Transverse colon (tissue), 4 donors: ENCODE data around the gene TOMM22. TPM values are rescaled to one million over a fixed set of nuclear protein-coding genes. Genes with fewer than 3 reads are reported as not detected.

ENCODE experiments used
- DNase-seq: peaks from one replicate; pipeline ENCODE4 v3.0.0-alpha.2; 2019
- H3K27ac ChIP-seq, 4 donors: fragments of 200-600 bp; sonication (generic); 2 replicates each; pipeline ENCODE4 v1.5.1; 2016 to 2018; ENCODE audit warnings: inconsistent platforms in 4 of 4
- H3K27me3 ChIP-seq: fragments of 200-600 bp; sonication (generic); 2 replicates; pipeline ENCODE4 v1.5.1; 2017; ENCODE audit warnings: inconsistent platforms
- H3K36me3 ChIP-seq, 4 donors: fragments of 200-600 bp; sonication (generic); 2 replicates each; pipeline ENCODE4 v1.5.1; 2017 to 2019; ENCODE audit warnings: inconsistent platforms in 4 of 4
- H3K4me1 ChIP-seq, 4 donors: fragments of 200-600 bp; sonication (generic); 2 replicates each; pipeline ENCODE4 v1.5.1; 2017 to 2020; ENCODE audit warnings: inconsistent platforms in 4 of 4
- H3K4me3 ChIP-seq, 4 donors: fragments of 200-600 bp; sonication (generic); 1 replicate in 1 of 4; 2 replicates in 3 of 4; pipeline versions ENCODE4 v1.5.1 to v1.6.1; 2017 to 2019; ENCODE audit warnings: inconsistent platforms in 4 of 4
- H3K9me3 ChIP-seq, 2 donors: fragments of 200-600 bp; sonication (generic); 2 replicates each; pipeline ENCODE4 v1.5.1; 2017 to 2019; ENCODE audit warnings: inconsistent platforms in 2 of 2
- CTCF ChIP-seq, 5 experiments: fragments of 200-600 bp in 3 of 5; fragments of 450-650 bp in 2 of 5; sonication (generic) in 3 of 5; IDR thresholded peaks; 1 replicate in 2 of 5; 2 replicates in 3 of 5; pipeline ENCODE4 v1.5.1; 2016 to 2017; ENCODE audit warnings: antibody characterized with exemption in 5 of 5, inconsistent platforms in 3 of 5, mild to moderate bottlenecking in 2 of 5, moderate library complexity in 1 of 5
- EP300 ChIP-seq: sonication (generic); formaldehyde crosslinking; IDR thresholded peaks from one replicate; pipeline ENCODE4 v1.6.1; 2017; ENCODE audit warnings: antibody characterized with exemption, low read depth
- POLR2A ChIP-seq: fragments of 450-650 bp; IDR thresholded peaks from one replicate; pipeline ENCODE4 v1.6.1; 2016; ENCODE audit warnings: antibody characterized with exemption, mild to moderate bottlenecking, moderate library complexity
- POLR2AphosphoS5 ChIP-seq, 3 donors: sonication (generic); formaldehyde crosslinking; IDR thresholded peaks; one replicate each; pipeline ENCODE4 v1.6.1; 2016; ENCODE audit warnings: antibody characterized with exemption in 3 of 3
- WGBS, 2 donors: methylation state at CpG; one replicate each; pipeline ENCODE4 v1.1.5; 2018; ENCODE audit warnings: low coverage in 1 of 2; 5-methylcytosine and 5-hydroxymethylcytosine counted together
- in situ Hi-C, 4 donors: fragments of 200-750 bp; cut with MboI; loops; one replicate each; pipeline versions ENCODE4 v1.15.0 to v1.15.1; 2017; ENCODE audit warnings: low sequenced_read_pairs in 3 of 4, low pct_ligation_motif_present in 1 of 4, low pct_unique_long_range_greater_than_20kb in 1 of 4
- intact Hi-C: fragments of 100-400 bp; cut with DNase I; formaldehyde crosslinking; loops from one replicate; pipeline ENCODE4 v1.15.1; 2023; ENCODE audit warnings: low total_unique reads
- total RNA-seq, 4 donors: library from RNA; depleted of rRNA; stranded (reverse); fragments of >200 nt; gene quantifications; one replicate each; pipeline ENCODE4 v1.1.0, GENCODE V29; 2016

TOMM22 gene
- total RNA-seq, 4 donors from 2014 or later = 19.1 to 48.3 (median 32.9) TPM

- peak; percentile 4 for DNase-seq
- H3K27ac ChIP-seq = peak overlapping the region in 3 of 4 donors; percentile 59 to 67 (median 63)
- in situ Hi-C loops (no loop called here), intact Hi-C loops (no loop called here)
- 94% methylated on average over 6 of the region's 6 CpGs; no CpG with 5 or more reads in 1 of the 2 donors for WGBS, 2 donors
- H3K9me3 ChIP-seq = no peaks in the 10 kb centered on the region
- no peaks in the 10 kb centered on the region for H3K27me3 ChIP-seq
- H3K4me3 ChIP-seq = no peak overlapping the region
- TF ChIP-seq POLR2A (no peak), EP300 (no peak), POLR2AphosphoS5 (IDR thresholded peaks at IDR 0.05) (no peak), CTCF (IDR thresholded peaks at IDR 0.05) (no peak)
- H3K4me1 ChIP-seq = peaks cover 0 to 13% (median 7%) of the 10 kb centered on the region in 4 donors
- peaks cover 0 to 50% (median 16%) of the 10 kb centered on the region in 4 donors for H3K36me3 ChIP-seq
Observed at GRCh38 chr22:38719196-38719595, 37.4 kb downstream of the TOMM22 start.

GRCh38 chr22:38720350-38720749, 38.6 kb downstream of the TOMM22 start:
- TF ChIP-seq POLR2AphosphoS5 (IDR thresholded peaks at IDR 0.05) (no peak), EP300 (no peak), CTCF (IDR thresholded peaks at IDR 0.05) (no peak), POLR2A (no peak)
- Histone ChIP-seq H3K9me3 (no peaks in the 10 kb centered on the region), H3K4me3 (no peak overlapping the region), H3K4me1 (peaks cover 0 to 13% (median 7%) of the 10 kb centered on the region in 4 donors), H3K27ac (no peak overlapping the region), H3K36me3 (peaks cover 0 to 62% (median 17%) of the 10 kb centered on the region in 4 donors), H3K27me3 (no peaks in the 10 kb centered on the region)
- WGBS, 2 donors = 88 to 96% methylated on average over 2 to 3 of the region's 3 CpGs
- intact Hi-C loops = no loop called here
- no peak for DNase-seq
- in situ Hi-C loops = no loop called here

- Histone ChIP-seq H3K9me3 (no peaks in the 10 kb centered on the region), H3K4me3 (no peak overlapping the region), H3K27me3 (no peaks in the 10 kb centered on the region), H3K27ac (no peak overlapping the region), H3K4me1 (peaks cover 0 to 13% (median 7%) of the 10 kb centered on the region in 4 donors), H3K36me3 (peaks cover 0 to 64% (median 20%) of the 10 kb centered on the region in 4 donors)
- intact Hi-C loops (no loop called here), in situ Hi-C loops (no loop called here)
- TF ChIP-seq CTCF (IDR thresholded peaks at IDR 0.05) (no peak), POLR2AphosphoS5 (IDR thresholded peaks at IDR 0.05) (no peak), EP300 (no peak), POLR2A (no peak)
- WGBS, 2 donors = 88% methylated on average over 7 of the region's 7 CpGs; no CpG with 5 or more reads in 1 of the 2 donors
- DNase-seq = peak; percentile 2
Observed at GRCh38 chr22:38721551-38721950, 39.8 kb downstream of the TOMM22 start.

- TF ChIP-seq EP300 (no peak), CTCF (IDR thresholded peaks at IDR 0.05) (no peak), POLR2AphosphoS5 (IDR thresholded peaks at IDR 0.05) (no peak), POLR2A (no peak)
- no peak for DNase-seq
- peaks cover 0 to under 1% (median 0%) of the 10 kb centered on the region in 4 donors for H3K4me1 ChIP-seq
- WGBS, 2 donors = 99 to 100% methylated on average over 3 to 7 of the region's 7 CpGs
- in situ Hi-C loops = no loop called here
- H3K4me3 ChIP-seq = no peak overlapping the region
- peaks cover 0 to 78% (median 34%) of the 10 kb centered on the region in 4 donors for H3K36me3 ChIP-seq
- no peak overlapping the region for H3K27ac ChIP-seq
- no peaks in the 10 kb centered on the region for H3K9me3 ChIP-seq
- intact Hi-C loops = no loop called here
- no peaks in the 10 kb centered on the region for H3K27me3 ChIP-seq
Observed at GRCh38 chr22:38724176-38724575, 42.4 kb downstream of the TOMM22 start.
